Measurements from ENCODE around the gene KRT17. TPM values are rescaled to one million over a fixed set of nuclear protein-coding genes. Genes with fewer than 3 reads are reported as not detected.
"Not testable (repeated sequence)": the region's sequence is repeated elsewhere in the genome, so short reads cannot be mapped to it uniquely, and the experiment has no call there.

KRT17 gene
- total and polyA plus RNA-seq, 2 donors (not counting 1 experiment from before 2014, with no cell fraction given), result not detected

GRCh38 chr17:41617698-41618097, 6.7 kb downstream of the KRT17 start:
- H3K27me3 ChIP-seq (replicated peaks in 1 of 4; ENCODE audit: control extremely low read depth in 1 of 4, control insufficient read depth in 3 of 4, insufficient read depth in 4 of 4, low read length in 3 of 4), result no peaks in the 10 kb centered on the region
- ATAC-seq (ENCODE audit: low read depth) (no peak), DNase-seq (no peak)
- no peak overlapping the region for H3K9ac ChIP-seq (ENCODE audit: low read length)
- H3K4me3 Mint-ChIP-seq, result no peak overlapping the region
- no peak overlapping the region for H2AFZ ChIP-seq (ENCODE audit: insufficient read depth, low read depth, low read length, poor library complexity, severe bottlenecking)
- H3K9me3 Mint-ChIP-seq (ENCODE audit: insufficient read depth), result no peaks in the 10 kb centered on the region
- no peak overlapping the region for H3K27ac Mint-ChIP-seq
- no peaks in the 10 kb centered on the region for H4K20me1 ChIP-seq (ENCODE audit: control insufficient read depth, insufficient read depth, low read length, poor library complexity, severe bottlenecking)
- no peak overlapping the region for H3K4me2 ChIP-seq (replicated peaks; ENCODE audit: low read depth, low read length, poor library complexity, severe bottlenecking)
- no peaks in the 10 kb centered on the region for H3K4me1 Mint-ChIP-seq
- H3K27ac ChIP-seq (ENCODE audit: low read length in 2 of 2), result no peak overlapping the region
- TF ChIP-seq EZH2 (IDR thresholded peaks at IDR 0.05; ENCODE audit: borderline replicate concordance, insufficient read depth, low read depth, low read length, poor library complexity, severe bottlenecking), result no peak
- TF ChIP-seq, protein P1, sequence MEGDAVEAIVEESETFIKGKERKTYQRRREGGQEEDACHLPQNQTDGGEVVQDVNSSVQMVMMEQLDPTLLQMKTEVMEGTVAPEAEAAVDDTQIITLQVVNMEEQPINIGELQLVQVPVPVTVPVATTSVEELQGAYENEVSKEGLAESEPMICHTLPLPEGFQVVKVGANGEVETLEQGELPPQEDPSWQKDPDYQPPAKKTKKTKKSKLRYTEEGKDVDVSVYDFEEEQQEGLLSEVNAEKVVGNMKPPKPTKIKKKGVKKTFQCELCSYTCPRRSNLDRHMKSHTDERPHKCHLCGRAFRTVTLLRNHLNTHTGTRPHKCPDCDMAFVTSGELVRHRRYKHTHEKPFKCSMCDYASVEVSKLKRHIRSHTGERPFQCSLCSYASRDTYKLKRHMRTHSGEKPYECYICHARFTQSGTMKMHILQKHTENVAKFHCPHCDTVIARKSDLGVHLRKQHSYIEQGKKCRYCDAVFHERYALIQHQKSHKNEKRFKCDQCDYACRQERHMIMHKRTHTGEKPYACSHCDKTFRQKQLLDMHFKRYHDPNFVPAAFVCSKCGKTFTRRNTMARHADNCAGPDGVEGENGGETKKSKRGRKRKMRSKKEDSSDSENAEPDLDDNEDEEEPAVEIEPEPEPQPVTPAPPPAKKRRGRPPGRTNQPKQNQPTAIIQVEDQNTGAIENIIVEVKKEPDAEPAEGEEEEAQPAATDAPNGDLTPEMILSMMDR (IDR thresholded peaks at IDR 0.05), result no peak
- H3K79me2 ChIP-seq (ENCODE audit: control insufficient read depth, insufficient read depth, low read length), result no peaks in the 10 kb centered on the region
- H3K4me1 ChIP-seq (ENCODE audit: control insufficient read depth in 2 of 2, insufficient read depth in 2 of 2, low read length in 2 of 2), result no peaks in the 10 kb centered on the region
- intact Hi-C loops (cut with micrococcal nuclease), result no loop called here
- H3K27me3 Mint-ChIP-seq, result peaks cover 17% of the 10 kb centered on the region
- ChIA-PET CTCF (no interaction called here), POLR2A (no interaction called here)
- no peaks in the 10 kb centered on the region for H3K36me3 ChIP-seq (replicated peaks in 1 of 2; ENCODE audit: control extremely low read depth in 1 of 2, control insufficient read depth in 1 of 2, extremely low read depth in 1 of 2, insufficient read depth in 2 of 2, low read length in 1 of 2)
- H3K4me3 ChIP-seq (ENCODE audit: control extremely low read depth in 1 of 5, extremely low read depth in 1 of 5, insufficient read depth in 1 of 5, low read depth in 2 of 5, low read length in 4 of 5), result no peak overlapping the region
- 80% methylated on average over 10 of the region's 11 CpGs for WGBS (ENCODE audit: insufficient coverage)
- no peaks in the 10 kb centered on the region for H3K9me3 ChIP-seq (ENCODE audit: control extremely low read depth in 1 of 3, control insufficient read depth in 2 of 3, insufficient read depth in 1 of 3, low read length in 2 of 3)

GRCh38 chr17:41617136-41617535, 7.2 kb downstream of the KRT17 start:
- ChIA-PET CTCF (no interaction called here), POLR2A (no interaction called here)
- no peak overlapping the region for H3K9ac ChIP-seq (ENCODE audit: low read length)
- no peak for ATAC-seq (ENCODE audit: low read depth)
- Mint-ChIP-seq H3K4me3 (no peak overlapping the region), H3K9me3 (ENCODE audit: insufficient read depth) (no peaks in the 10 kb centered on the region), H3K27ac (no peak overlapping the region), H3K4me1 (no peaks in the 10 kb centered on the region), H3K27me3 (peaks cover 17% of the 10 kb centered on the region)
- no peaks in the 10 kb centered on the region for H4K20me1 ChIP-seq (ENCODE audit: control insufficient read depth, insufficient read depth, low read length, poor library complexity, severe bottlenecking)
- no peak overlapping the region for H3K4me3 ChIP-seq (ENCODE audit: control extremely low read depth in 1 of 5, extremely low read depth in 1 of 5, insufficient read depth in 1 of 5, low read depth in 2 of 5, low read length in 4 of 5)
- no peak overlapping the region for H2AFZ ChIP-seq (ENCODE audit: insufficient read depth, low read depth, low read length, poor library complexity, severe bottlenecking)
- no peaks in the 10 kb centered on the region for H3K36me3 ChIP-seq (replicated peaks in 1 of 2; ENCODE audit: control extremely low read depth in 1 of 2, control insufficient read depth in 1 of 2, extremely low read depth in 1 of 2, insufficient read depth in 2 of 2, low read length in 1 of 2)
- H3K27me3 ChIP-seq (replicated peaks in 1 of 4; ENCODE audit: control extremely low read depth in 1 of 4, control insufficient read depth in 3 of 4, insufficient read depth in 4 of 4, low read length in 3 of 4), result no peaks in the 10 kb centered on the region
- no peaks in the 10 kb centered on the region for H3K4me1 ChIP-seq (ENCODE audit: control insufficient read depth in 2 of 2, insufficient read depth in 2 of 2, low read length in 2 of 2)
- no peak overlapping the region for H3K27ac ChIP-seq (ENCODE audit: low read length in 2 of 2)
- TF ChIP-seq, protein P1 (IDR thresholded peaks at IDR 0.05), result no peak
- TF ChIP-seq EZH2 (IDR thresholded peaks at IDR 0.05; ENCODE audit: borderline replicate concordance, insufficient read depth, low read depth, low read length, poor library complexity, severe bottlenecking), result no peak
- DNase-seq, result no peak
- H3K9me3 ChIP-seq (ENCODE audit: control extremely low read depth in 1 of 3, control insufficient read depth in 2 of 3, insufficient read depth in 1 of 3, low read length in 2 of 3), result no peaks in the 10 kb centered on the region
- H3K4me2 ChIP-seq (replicated peaks; ENCODE audit: low read depth, low read length, poor library complexity, severe bottlenecking), result no peak overlapping the region
- no CpG with 5 or more reads among the region's 3 CpGs for WGBS (ENCODE audit: insufficient coverage)
- intact Hi-C loops (cut with micrococcal nuclease), result no loop called here
- no peaks in the 10 kb centered on the region for H3K79me2 ChIP-seq (ENCODE audit: control insufficient read depth, insufficient read depth, low read length)

- H3K9me3 ChIP-seq (ENCODE audit: control extremely low read depth in 1 of 3, control insufficient read depth in 2 of 3, insufficient read depth in 1 of 3, low read length in 2 of 3); H3K4me1 Mint-ChIP-seq; DNase-seq; H3K4me3 Mint-ChIP-seq; H2AFZ ChIP-seq (ENCODE audit: insufficient read depth, low read depth, low read length, poor library complexity, severe bottlenecking); H3K27me3 ChIP-seq (replicated peaks in 1 of 4; ENCODE audit: control extremely low read depth in 1 of 4, control insufficient read depth in 3 of 4, insufficient read depth in 4 of 4, low read length in 3 of 4); H3K27ac Mint-ChIP-seq; H3K4me1 ChIP-seq (ENCODE audit: control insufficient read depth in 2 of 2, insufficient read depth in 2 of 2, low read length in 2 of 2); H3K9me3 Mint-ChIP-seq (ENCODE audit: insufficient read depth); H3K79me2 ChIP-seq (ENCODE audit: control insufficient read depth, insufficient read depth, low read length); H3K9ac ChIP-seq (ENCODE audit: low read length); H3K36me3 ChIP-seq (replicated peaks in 1 of 2; ENCODE audit: control extremely low read depth in 1 of 2, control insufficient read depth in 1 of 2, extremely low read depth in 1 of 2, insufficient read depth in 2 of 2, low read length in 1 of 2); ATAC-seq (ENCODE audit: low read depth); H3K4me2 ChIP-seq (replicated peaks; ENCODE audit: low read depth, low read length, poor library complexity, severe bottlenecking); H3K4me3 ChIP-seq (ENCODE audit: control extremely low read depth in 1 of 5, extremely low read depth in 1 of 5, insufficient read depth in 1 of 5, low read depth in 2 of 5, low read length in 4 of 5); POLR2A ChIA-PET; H4K20me1 ChIP-seq (ENCODE audit: control insufficient read depth, insufficient read depth, low read length, poor library complexity, severe bottlenecking); H3K27ac ChIP-seq (ENCODE audit: low read length in 2 of 2); CTCF ChIA-PET; intact Hi-C loops (cut with micrococcal nuclease): not testable (repeated sequence)
- 82% methylated on average over 3 of the region's 4 CpGs for WGBS (ENCODE audit: insufficient coverage)
- peaks cover 14% of the 10 kb centered on the region for H3K27me3 Mint-ChIP-seq
Measured at GRCh38 chr17:41616486-41616885, 7.9 kb downstream of the KRT17 start.
